ENCODE measurements around the gene LRRC55. TPM values are rescaled to one million over a fixed set of nuclear protein-coding genes. Genes with fewer than 3 reads are reported as not detected.

The LRRC55 gene
- total and polyA plus RNA-seq, 2 experiments from 2014 or later = 0.15 to 1.5 TPM

DNA sequence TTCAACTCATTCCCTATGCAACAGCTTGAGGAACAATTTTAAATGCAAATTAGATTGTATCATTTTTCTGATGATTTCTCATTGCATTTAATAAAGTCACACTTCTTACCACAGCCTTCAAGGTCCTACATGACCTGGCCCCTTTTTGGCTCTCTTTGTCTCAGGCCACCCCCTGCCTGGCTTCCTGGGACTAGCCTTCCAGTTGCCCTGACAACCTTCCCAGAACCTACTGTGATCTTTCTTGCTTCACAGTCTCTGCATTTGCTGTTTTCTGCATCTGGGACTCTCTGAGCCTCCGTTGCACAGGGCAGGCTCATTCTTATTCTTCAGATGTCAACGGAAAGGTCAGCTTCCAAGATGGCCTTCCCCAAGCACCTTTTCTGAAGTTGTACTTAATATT lies 42.4 kb downstream of the LRRC55 start (continued):
- TF ChIP-seq, protein P1, sequence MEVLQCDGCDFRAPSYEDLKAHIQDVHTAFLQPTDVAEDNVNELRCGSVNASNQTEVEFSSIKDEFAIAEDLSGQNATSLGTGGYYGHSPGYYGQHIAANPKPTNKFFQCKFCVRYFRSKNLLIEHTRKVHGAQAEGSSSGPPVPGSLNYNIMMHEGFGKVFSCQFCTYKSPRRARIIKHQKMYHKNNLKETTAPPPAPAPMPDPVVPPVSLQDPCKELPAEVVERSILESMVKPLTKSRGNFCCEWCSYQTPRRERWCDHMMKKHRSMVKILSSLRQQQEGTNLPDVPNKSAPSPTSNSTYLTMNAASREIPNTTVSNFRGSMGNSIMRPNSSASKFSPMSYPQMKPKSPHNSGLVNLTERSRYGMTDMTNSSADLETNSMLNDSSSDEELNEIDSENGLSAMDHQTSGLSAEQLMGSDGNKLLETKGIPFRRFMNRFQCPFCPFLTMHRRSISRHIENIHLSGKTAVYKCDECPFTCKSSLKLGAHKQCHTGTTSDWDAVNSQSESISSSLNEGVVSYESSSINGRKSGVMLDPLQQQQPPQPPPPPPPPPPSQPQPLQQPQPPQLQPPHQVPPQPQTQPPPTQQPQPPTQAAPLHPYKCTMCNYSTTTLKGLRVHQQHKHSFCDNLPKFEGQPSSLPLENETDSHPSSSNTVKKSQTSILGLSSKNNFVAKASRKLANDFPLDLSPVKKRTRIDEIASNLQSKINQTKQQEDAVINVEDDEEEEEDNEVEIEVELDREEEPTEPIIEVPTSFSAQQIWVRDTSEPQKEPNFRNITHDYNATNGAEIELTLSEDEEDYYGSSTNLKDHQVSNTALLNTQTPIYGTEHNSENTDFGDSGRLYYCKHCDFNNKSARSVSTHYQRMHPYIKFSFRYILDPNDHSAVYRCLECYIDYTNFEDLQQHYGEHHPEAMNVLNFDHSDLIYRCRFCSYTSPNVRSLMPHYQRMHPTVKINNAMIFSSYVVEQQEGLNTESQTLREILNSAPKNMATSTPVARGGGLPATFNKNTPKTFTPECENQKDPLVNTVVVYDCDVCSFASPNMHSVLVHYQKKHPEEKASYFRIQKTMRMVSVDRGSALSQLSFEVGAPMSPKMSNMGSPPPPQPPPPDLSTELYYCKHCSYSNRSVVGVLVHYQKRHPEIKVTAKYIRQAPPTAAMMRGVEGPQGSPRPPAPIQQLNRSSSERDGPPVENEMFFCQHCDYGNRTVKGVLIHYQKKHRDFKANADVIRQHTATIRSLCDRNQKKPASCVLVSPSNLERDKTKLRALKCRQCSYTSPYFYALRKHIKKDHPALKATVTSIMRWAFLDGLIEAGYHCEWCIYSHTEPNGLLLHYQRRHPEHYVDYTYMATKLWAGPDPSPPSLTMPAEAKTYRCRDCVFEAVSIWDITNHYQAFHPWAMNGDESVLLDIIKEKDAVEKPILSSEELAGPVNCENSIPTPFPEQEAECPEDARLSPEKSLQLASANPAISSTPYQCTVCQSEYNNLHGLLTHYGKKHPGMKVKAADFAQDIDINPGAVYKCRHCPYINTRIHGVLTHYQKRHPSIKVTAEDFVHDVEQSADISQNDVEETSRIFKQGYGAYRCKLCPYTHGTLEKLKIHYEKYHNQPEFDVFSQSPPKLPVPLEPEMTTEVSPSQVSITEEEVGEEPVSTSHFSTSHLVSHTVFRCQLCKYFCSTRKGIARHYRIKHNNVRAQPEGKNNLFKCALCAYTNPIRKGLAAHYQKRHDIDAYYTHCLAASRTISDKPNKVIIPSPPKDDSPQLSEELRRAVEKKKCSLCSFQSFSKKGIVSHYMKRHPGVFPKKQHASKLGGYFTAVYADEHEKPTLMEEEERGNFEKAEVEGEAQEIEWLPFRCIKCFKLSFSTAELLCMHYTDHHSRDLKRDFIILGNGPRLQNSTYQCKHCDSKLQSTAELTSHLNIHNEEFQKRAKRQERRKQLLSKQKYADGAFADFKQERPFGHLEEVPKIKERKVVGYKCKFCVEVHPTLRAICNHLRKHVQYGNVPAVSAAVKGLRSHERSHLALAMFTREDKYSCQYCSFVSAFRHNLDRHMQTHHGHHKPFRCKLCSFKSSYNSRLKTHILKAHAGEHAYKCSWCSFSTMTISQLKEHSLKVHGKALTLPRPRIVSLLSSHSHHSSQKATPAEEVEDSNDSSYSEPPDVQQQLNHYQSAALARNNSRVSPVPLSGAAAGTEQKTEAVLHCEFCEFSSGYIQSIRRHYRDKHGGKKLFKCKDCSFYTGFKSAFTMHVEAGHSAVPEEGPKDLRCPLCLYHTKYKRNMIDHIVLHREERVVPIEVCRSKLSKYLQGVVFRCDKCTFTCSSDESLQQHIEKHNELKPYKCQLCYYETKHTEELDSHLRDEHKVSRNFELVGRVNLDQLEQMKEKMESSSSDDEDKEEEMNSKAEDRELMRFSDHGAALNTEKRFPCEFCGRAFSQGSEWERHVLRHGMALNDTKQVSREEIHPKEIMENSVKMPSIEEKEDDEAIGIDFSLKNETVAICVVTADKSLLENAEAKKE (CRISPR knock-in tag; IDR thresholded peaks at IDR 0.05) = no peak

DNA sequence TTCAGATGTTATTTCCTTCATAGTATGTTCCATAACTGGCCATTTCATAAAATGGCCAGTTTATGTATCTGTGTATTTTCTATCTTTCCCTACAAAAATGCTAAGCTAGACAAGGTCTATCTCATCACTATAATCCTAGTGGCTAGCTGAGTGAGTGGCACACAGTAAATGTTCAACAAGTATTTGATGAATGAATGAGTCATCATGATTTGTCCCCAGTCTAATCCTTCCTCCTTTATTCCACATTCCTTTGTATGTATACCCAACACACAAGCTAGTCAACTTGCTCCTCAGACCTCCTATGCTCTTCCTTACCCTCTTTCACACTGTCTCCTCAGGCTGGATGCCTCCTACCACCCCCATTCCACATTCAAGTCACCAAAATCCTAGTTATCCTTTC lies 42.8 kb downstream of the LRRC55 start:
- DNase-seq (ENCODE audit: low spot score) (no peak), ATAC-seq (no peak)
- no peaks in the 10 kb centered on the region for H3K9me3 Mint-ChIP-seq
- no peak overlapping the region for H3K4me3 ChIP-seq
- H3K27me3 Mint-ChIP-seq (ENCODE audit: insufficient read depth, low read depth, poor library complexity) = no peaks in the 10 kb centered on the region
- no peaks in the 10 kb centered on the region for H3K79me2 ChIP-seq (replicated peaks; ENCODE audit: insufficient read depth)
- H3K36me3 ChIP-seq (ENCODE audit: insufficient read depth) = no peaks in the 10 kb centered on the region
- H3K27ac Mint-ChIP-seq = no peak overlapping the region
- H3K4me1 ChIP-seq (ENCODE audit: insufficient read depth) = no peaks in the 10 kb centered on the region; the same call in 1 of the 2 replicates
- no peaks in the 10 kb centered on the region for H3F3A ChIP-seq (replicated peaks; ENCODE audit: low read depth)
- no peak overlapping the region for H2AFZ ChIP-seq
- H3K36me3 Mint-ChIP-seq (ENCODE audit: low read depth) = no peaks in the 10 kb centered on the region
- no peak overlapping the region for H3K4me2 ChIP-seq
- no peaks in the 10 kb centered on the region for H3K4me1 Mint-ChIP-seq
- H4K20me1 ChIP-seq (replicated peaks; ENCODE audit: insufficient read depth) = no peaks in the 10 kb centered on the region
- peaks cover 21% of the 10 kb centered on the region for H3K9me2 ChIP-seq (ENCODE audit: insufficient read depth)
- H3K27ac ChIP-seq (ENCODE audit: low read depth) = no peak overlapping the region
- H3K4me3 Mint-ChIP-seq = no peak overlapping the region
- no peaks in the 10 kb centered on the region for H3K27me3 ChIP-seq (ENCODE audit: insufficient read depth)
- TF ChIP-seq, protein P2, sequence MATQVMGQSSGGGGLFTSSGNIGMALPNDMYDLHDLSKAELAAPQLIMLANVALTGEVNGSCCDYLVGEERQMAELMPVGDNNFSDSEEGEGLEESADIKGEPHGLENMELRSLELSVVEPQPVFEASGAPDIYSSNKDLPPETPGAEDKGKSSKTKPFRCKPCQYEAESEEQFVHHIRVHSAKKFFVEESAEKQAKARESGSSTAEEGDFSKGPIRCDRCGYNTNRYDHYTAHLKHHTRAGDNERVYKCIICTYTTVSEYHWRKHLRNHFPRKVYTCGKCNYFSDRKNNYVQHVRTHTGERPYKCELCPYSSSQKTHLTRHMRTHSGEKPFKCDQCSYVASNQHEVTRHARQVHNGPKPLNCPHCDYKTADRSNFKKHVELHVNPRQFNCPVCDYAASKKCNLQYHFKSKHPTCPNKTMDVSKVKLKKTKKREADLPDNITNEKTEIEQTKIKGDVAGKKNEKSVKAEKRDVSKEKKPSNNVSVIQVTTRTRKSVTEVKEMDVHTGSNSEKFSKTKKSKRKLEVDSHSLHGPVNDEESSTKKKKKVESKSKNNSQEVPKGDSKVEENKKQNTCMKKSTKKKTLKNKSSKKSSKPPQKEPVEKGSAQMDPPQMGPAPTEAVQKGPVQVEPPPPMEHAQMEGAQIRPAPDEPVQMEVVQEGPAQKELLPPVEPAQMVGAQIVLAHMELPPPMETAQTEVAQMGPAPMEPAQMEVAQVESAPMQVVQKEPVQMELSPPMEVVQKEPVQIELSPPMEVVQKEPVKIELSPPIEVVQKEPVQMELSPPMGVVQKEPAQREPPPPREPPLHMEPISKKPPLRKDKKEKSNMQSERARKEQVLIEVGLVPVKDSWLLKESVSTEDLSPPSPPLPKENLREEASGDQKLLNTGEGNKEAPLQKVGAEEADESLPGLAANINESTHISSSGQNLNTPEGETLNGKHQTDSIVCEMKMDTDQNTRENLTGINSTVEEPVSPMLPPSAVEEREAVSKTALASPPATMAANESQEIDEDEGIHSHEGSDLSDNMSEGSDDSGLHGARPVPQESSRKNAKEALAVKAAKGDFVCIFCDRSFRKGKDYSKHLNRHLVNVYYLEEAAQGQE (IDR thresholded peaks at IDR 0.05; ENCODE audit: unreplicated experiment) = no peak
- no peak for TF ChIP-seq EZH2 (IDR thresholded peaks at IDR 0.05; ENCODE audit: low read depth, unreplicated experiment)
- TF ChIP-seq JUNB (IDR thresholded peaks at IDR 0.05; ENCODE audit: unreplicated experiment) = no peak
- TF ChIP-seq ZNF331 (CRISPR knock-in tag; IDR thresholded peaks at IDR 0.05; ENCODE audit: low read depth) = no peak
- TF ChIP-seq NANOG (IDR thresholded peaks at IDR 0.05; ENCODE audit: borderline replicate concordance) = no peak
- TF ChIP-seq, protein P3, sequence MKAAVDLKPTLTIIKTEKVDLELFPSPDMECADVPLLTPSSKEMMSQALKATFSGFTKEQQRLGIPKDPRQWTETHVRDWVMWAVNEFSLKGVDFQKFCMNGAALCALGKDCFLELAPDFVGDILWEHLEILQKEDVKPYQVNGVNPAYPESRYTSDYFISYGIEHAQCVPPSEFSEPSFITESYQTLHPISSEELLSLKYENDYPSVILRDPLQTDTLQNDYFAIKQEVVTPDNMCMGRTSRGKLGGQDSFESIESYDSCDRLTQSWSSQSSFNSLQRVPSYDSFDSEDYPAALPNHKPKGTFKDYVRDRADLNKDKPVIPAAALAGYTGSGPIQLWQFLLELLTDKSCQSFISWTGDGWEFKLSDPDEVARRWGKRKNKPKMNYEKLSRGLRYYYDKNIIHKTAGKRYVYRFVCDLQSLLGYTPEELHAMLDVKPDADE (IDR thresholded peaks at IDR 0.05) = no peak
